ENCODE data around the gene GHR. TPM values are rescaled to one million over a fixed set of nuclear protein-coding genes. Genes with fewer than 3 reads are reported as not detected.

The GHR gene
- total RNA-seq, 4 donors from 2014 or later: 6.5 to 27.2 (median 9.6) TPM

DNA sequence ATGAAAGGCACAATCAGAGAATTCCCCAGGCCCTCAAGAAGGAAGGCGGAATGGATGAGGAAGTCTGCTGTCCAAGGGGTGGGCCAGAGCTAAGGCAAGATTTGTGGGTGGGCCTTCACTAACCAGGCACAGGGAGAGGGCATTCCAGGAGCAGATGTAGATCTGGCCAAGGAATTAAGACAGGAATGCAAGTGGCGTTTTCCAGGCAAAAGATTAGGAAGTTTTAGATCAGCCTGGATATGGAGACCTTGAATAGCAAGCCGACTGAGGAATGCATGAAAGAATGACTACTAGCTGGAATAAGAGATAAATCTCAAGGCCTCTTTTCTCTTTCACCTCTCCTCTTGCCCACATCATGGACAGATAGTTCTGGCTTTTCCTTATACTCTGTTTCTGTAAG lies 68.5 kb downstream of the GHR start:
- peak overlapping the region in 3 of 4 donors; percentile 32 to 40 (median 32) for H3K27ac ChIP-seq
- WGBS, 2 donors (ENCODE audit: low coverage in 1 of 2): 38 to 54% methylated on average over 3 of the region's 3 CpGs
- TF ChIP-seq, protein P1, sequence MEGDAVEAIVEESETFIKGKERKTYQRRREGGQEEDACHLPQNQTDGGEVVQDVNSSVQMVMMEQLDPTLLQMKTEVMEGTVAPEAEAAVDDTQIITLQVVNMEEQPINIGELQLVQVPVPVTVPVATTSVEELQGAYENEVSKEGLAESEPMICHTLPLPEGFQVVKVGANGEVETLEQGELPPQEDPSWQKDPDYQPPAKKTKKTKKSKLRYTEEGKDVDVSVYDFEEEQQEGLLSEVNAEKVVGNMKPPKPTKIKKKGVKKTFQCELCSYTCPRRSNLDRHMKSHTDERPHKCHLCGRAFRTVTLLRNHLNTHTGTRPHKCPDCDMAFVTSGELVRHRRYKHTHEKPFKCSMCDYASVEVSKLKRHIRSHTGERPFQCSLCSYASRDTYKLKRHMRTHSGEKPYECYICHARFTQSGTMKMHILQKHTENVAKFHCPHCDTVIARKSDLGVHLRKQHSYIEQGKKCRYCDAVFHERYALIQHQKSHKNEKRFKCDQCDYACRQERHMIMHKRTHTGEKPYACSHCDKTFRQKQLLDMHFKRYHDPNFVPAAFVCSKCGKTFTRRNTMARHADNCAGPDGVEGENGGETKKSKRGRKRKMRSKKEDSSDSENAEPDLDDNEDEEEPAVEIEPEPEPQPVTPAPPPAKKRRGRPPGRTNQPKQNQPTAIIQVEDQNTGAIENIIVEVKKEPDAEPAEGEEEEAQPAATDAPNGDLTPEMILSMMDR (IDR thresholded peaks at IDR 0.05): no peak
- TF ChIP-seq POLR2AphosphoS5 (IDR thresholded peaks at IDR 0.05) (no peak), EP300 (IDR thresholded peaks at IDR 0.05) (no peak), POLR2A (IDR thresholded peaks at IDR 0.05) (no peak)
- H3K27me3 ChIP-seq: no peaks in the 10 kb centered on the region
- ATAC-seq: peak; percentile 55
- H3K36me3 ChIP-seq: no peaks in the 10 kb centered on the region
- no peaks in the 10 kb centered on the region for H3K9me3 ChIP-seq
- no peak overlapping the region for H3K4me3 ChIP-seq
- peaks cover 10 to 69% (median 20%) of the 10 kb centered on the region in 3 donors for H3K4me1 ChIP-seq

GRCh38 chr5:42492974-42493373 lies 69.7 kb downstream of the GHR start:
- no peaks in the 10 kb centered on the region for H3K27me3 ChIP-seq

GRCh38 chr5:42494414-42494813 lies 71.2 kb downstream of the GHR start:
- WGBS, 2 donors (ENCODE audit: low coverage in 1 of 2): 70 to 100% methylated on average over 3 to 4 of the region's 4 CpGs
- Histone ChIP-seq H3K27ac (no peak overlapping the region), H3K27me3 (no peaks in the 10 kb centered on the region), H3K4me3 (no peak overlapping the region), H3K4me1 (peaks cover 10 to 68% (median 20%) of the 10 kb centered on the region in 3 donors), H3K9me3 (no peaks in the 10 kb centered on the region), H3K36me3 (no peaks in the 10 kb centered on the region)
- no peak for TF ChIP-seq POLR2AphosphoS5 (IDR thresholded peaks at IDR 0.05)
- TF ChIP-seq, protein P1 (IDR thresholded peaks at IDR 0.05): no peak
- no peak for TF ChIP-seq POLR2A (IDR thresholded peaks at IDR 0.05)
- no peak for TF ChIP-seq EP300 (IDR thresholded peaks at IDR 0.05)
- no peak for ATAC-seq

More at GRCh38 chr5:42492974-42493373, 69.7 kb downstream of the GHR start:
- WGBS, 2 donors (ENCODE audit: low coverage in 1 of 2): 54 to 63% methylated on average over 3 of the region's 3 CpGs
- ATAC-seq: no peak
- Histone ChIP-seq H3K4me1 (peaks cover 10 to 64% (median 20%) of the 10 kb centered on the region in 3 donors), H3K4me3 (no peak overlapping the region), H3K9me3 (no peaks in the 10 kb centered on the region), H3K27ac (no peak overlapping the region), H3K36me3 (no peaks in the 10 kb centered on the region)
- TF ChIP-seq POLR2A (IDR thresholded peaks at IDR 0.05): no peak
- TF ChIP-seq, protein P1 (IDR thresholded peaks at IDR 0.05): no peak
- TF ChIP-seq POLR2AphosphoS5 (IDR thresholded peaks at IDR 0.05): no peak
- TF ChIP-seq EP300 (IDR thresholded peaks at IDR 0.05): no peak

- H3K36me3 ChIP-seq: no peaks in the 10 kb centered on the region
- peaks cover 7 to 69% (median 20%) of the 10 kb centered on the region in 3 donors for H3K4me1 ChIP-seq
- TF ChIP-seq EP300 (IDR thresholded peaks at IDR 0.05): no peak
- TF ChIP-seq POLR2AphosphoS5 (IDR thresholded peaks at IDR 0.05): no peak
- TF ChIP-seq, protein P1 (IDR thresholded peaks at IDR 0.05): no peak
- no peak for TF ChIP-seq POLR2A (IDR thresholded peaks at IDR 0.05)
- H3K9me3 ChIP-seq: no peaks in the 10 kb centered on the region
- no peak overlapping the region for H3K27ac ChIP-seq
- H3K4me3 ChIP-seq: no peak overlapping the region
- no peaks in the 10 kb centered on the region for H3K27me3 ChIP-seq
- no peak for ATAC-seq
- WGBS, 2 donors (ENCODE audit: low coverage in 1 of 2): 34 to 36% methylated on average over 2 of the region's 2 CpGs
Observed at GRCh38 chr5:42495914-42496313, 72.7 kb downstream of the GHR start.

DNA sequence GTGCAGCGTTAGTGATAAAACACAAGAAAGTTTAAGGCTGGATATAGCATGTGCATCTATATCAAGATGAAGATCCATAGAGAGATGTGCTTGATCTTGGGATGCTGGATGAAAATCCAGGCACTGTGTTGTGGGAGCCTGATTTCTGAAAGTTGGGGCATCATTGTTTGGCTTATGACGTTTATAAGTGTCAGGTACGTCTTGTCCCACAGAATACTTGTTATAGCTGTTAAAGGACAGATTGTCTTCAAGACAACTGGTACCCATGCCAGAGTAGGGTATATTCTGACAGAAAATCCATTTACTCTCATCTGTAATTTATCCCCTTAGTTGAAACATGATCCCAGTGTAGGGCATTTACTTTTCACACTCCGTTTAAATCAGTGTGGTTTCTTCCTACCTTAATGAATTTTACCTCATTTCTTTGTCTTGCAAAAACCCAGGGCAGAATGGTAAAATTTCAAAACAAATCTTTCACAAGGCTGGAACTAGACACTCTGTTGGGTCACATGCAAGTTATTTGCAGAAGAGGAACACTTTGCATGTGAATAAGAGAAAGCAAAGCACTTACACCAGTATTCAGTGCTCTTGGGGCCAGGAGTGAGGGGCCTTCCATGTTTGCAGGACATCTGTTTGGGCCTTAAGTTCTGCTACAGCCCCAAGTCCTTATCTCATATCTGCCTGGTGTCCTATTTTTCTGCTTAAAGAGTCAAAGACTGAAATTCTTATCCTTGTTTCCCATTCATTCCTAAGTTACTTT lies 73.3 kb downstream of the GHR start:
- 67 to 70% methylated on average over 4 of the region's 4 CpGs for WGBS, 2 donors (ENCODE audit: low coverage in 1 of 2)
- no peak for TF ChIP-seq EP300 (IDR thresholded peaks at IDR 0.05)
- TF ChIP-seq POLR2A (IDR thresholded peaks at IDR 0.05): no peak
- TF ChIP-seq, protein P1 (IDR thresholded peaks at IDR 0.05): no peak
- no peak for TF ChIP-seq POLR2AphosphoS5 (IDR thresholded peaks at IDR 0.05)
- no peaks in the 10 kb centered on the region for H3K36me3 ChIP-seq
- H3K9me3 ChIP-seq: no peaks in the 10 kb centered on the region
- H3K27ac ChIP-seq: no peak overlapping the region
- no peak for ATAC-seq
- H3K4me3 ChIP-seq: no peak overlapping the region
- H3K4me1 ChIP-seq: peaks cover 3 to 69% (median 15%) of the 10 kb centered on the region in 3 donors
- no peaks in the 10 kb centered on the region for H3K27me3 ChIP-seq
